ENCODE results near the gene LIAS.
"Not testable (repeated sequence)": the region's sequence is repeated elsewhere in the genome, so short reads cannot be mapped to it uniquely, and the experiment has no call there.

LIAS gene

DNA sequence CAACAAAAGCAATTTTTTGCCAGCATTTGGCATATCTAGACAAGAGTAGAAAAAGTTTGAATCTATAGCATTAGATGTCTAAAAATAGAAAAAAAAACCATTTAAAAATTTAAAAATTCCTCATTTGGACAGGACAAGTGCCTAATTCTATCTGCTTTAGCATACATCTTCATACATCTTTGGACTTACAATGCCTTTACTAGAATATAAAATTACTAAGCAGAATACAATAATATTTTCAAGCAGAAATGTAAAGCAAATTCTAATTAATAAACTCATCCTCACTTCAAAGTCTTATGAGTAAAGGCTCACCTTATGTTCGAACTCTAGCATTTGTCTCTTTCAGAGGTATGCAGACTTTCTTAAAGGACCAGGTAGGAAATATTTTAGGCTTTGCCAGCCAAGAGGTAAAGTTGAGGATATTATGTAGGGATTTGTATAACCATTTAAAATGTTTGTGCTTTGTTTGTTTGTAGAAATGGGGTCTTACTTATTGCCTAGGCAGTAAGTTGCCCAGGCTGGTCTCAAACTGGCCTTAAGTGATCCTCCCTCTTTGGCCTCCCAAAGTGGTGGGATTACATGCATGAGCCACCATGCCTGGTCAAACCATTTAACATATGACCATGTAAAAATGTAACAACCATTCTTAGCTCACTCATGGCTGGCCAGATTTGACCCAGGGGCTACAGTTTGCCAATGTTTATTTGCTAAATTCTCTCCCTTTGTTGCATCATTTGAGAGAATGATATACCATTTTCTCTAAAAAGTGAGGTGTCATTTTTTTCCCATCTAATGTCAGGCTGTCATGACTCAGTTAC, 39.3 kb downstream of the LIAS start:
- no peak for DNase-seq (ENCODE audit: low spot score)

DNA sequence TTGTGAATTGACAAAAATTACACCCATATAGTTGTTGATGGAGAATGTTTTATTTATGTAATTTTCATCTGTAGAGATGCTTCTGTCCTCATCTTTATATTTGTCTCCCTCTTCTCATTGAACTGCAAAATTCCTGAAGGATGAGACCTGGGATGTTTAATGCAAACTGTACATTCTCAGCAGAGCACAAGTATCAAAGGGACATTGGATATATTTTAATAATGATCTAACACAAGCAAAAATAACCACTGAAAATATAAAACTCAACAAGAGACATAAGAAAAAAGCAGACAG, 39.8 kb downstream of the LIAS start:
- no peak for DNase-seq (ENCODE audit: low spot score)

GRCh38 chr4:39502019-39502663, 43.3 kb downstream of the LIAS start:
- peak; percentile 61 for DNase-seq (ENCODE audit: low spot score)

- not testable (repeated sequence) for DNase-seq (ENCODE audit: low spot score)
Observed at GRCh38 chr4:39502664-39503035, 43.8 kb downstream of the LIAS start.

DNA sequence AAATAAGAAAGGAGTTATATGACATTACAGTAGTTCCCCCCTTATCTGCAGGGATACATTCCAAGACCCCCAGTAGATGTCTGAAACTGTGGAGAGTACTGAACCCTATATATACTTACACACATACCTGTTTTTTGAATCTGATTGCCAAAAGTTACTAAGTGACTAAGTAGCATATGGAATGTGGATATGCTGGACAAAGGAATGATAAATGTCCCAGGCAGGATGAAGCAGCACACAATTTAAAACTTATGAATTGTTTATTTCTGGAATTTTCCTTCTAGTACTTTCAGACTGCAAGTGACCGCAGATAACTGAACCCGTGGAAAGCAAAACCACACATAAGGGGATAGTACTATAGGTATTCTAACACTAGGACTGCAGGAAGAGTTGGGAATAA, 45.7 kb downstream of the LIAS start:
- no peak for DNase-seq (ENCODE audit: low spot score)

DNA sequence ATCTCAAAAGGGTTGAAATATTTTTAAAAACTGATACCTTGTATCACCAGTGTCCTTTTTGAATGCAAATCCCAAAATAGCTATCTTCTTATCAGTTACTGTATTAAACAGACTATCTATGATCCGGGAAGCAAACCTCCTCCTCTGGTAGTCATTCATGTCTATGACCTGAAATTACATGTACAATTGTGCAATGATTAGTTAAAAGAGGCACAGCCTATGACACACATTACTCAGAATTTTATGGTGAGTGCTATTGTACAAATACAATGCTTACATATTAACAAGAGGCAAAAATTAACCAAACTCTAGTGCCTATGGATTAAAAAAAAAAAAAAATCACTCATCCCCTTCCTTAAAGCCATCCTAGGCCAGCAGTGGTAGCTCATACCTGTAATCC, 46.7 kb downstream of the LIAS start:
- no peak for DNase-seq (ENCODE audit: low spot score)

- DNase-seq (ENCODE audit: low spot score), result no peak
Observed at GRCh38 chr4:39510348-39510929, 51.6 kb downstream of the LIAS start.

DNA sequence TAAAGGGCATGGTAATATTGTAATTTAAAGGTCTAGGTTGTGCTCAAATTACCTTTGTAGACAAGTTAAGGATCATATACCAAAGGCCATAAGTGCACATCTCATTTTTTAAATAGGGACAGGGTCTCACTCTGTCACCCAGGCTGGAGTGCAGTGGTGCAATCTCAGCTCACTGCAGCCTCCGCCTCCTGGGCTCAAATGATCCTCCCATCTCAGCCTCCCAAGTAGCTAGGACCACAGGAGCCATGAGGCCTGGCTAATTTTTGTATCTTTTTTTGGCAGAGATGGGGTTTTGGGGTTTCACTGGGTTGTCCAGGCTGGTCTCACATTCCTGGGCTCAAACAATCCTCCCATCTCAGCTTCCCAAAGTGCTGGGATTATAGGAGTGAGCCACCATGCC, 55.4 kb downstream of the LIAS start:
- DNase-seq (ENCODE audit: low spot score), result not testable (repeated sequence)

- no peak for DNase-seq (ENCODE audit: low spot score)
Observed at GRCh38 chr4:39514888-39515401, 56.1 kb downstream of the LIAS start.

GRCh38 chr4:39515669-39516401, 57.0 kb downstream of the LIAS start:
- DNase-seq (ENCODE audit: low spot score), result not testable (repeated sequence)

DNA sequence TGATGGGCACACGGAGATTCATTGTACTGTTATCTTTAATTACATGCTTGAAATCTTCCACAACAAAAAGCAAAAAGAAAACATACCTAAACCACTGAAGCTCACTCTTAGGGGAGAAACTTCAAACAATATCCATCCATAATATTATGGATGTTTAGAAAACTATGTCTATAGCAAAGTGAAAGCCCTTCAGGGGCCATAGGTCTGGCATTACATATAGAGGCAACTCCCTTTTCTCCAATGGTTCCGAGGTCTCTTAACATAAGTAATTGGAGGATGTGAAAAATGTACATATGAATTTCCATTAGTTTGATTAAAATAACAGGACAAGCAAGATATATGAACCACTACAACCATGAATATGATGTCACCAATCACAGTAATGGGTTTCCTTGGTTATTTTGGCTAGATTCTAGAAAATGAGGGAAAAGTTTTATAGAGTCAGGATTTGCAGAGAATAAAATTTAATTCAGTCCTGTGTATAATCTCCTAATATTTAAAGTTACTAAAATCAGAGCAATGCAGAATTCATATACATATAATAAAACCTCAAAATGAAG, 57.6 kb downstream of the LIAS start:
- DNase-seq (ENCODE audit: low spot score), result no peak

GRCh38 chr4:39518484-39518883, 59.6 kb downstream of the LIAS start:
- DNase-seq (ENCODE audit: low spot score), result no peak

DNA sequence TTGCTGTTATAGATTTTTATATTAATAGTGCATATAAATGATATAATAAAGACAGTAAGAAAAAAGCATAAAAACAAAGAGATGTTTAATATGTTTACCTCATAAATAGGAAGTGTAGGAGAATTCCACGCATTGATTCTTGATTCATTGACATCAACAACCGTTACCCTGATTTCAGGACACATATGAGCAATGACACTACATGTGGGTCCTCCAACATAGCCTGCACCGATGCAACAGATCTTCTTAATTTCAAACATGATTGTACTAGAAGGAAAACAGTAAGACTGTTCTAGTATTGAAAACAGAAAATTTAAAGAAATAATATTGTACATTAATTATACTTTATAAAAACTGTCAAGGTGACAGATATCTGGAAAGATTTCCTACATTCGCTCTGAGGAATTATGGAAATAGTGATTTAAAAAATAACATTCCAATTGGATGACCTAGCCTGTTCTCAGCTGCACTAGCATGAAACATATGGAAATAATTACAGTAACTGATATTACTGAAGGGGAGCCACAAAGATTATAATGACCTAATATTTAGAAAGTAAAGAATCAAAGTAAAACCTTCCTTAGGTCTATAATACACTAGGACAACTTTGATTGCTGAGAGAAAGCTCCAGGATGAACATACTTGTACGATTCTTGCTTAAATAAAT, 62.5 kb downstream of the LIAS start:
- DNase-seq (ENCODE audit: low spot score), result peak; percentile 53

DNA sequence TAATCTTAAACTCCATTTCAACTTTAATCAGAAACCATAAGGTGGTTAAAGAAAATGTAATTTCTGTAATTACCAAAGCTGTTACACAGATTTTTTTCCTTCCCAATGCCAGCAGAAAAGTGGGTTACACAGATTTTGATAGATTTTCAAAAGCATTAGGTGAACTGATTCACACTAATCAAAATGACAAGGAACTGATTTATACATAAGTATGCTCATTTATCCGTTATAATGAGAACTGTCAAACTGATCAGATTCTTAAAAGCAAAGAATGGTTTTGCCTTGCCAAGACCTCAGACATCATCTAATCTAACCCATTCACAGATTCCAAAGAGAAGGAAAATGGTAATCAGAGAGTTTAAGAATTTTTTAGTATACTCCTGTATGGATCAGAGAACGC, 63.2 kb downstream of the LIAS start:
- no peak for DNase-seq (ENCODE audit: low spot score)

DNA sequence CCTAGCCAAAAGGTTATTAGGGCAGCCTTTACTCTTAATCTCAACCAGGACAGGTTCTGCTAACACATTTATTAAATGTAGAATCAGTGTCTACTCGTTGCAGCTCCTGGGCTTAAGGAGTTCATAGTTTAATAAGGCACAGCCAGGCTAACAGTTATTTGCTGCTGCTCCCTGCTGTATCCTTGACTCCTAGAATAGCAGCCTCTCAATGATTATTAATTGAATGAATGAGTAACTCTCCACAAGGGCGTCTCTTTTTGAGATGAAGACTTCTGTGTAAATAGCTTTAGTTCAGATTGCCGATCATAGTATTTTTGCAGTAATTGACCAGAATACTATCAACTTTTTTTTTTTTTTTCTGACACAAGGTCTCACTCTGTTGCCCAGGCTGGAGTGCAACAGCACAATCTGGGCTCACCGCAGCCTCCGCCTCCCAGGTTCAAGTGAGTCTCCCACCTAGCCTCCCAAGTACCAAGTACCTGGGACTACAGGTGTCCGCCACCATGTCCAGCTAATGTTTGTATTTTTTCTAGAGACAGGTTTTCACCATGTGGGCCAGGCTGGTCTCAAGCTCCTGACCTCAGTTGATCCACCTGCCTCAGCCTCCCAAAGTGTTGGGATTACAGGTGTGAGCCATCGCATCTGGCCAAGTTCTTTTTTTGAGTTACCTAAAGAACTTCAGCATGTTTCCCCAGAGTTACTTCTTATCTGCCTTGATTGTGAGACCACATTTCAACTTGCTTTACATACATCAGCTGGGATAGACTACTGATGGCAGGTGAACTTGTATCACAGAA, 65.5 kb downstream of the LIAS start:
- DNase-seq (ENCODE audit: low spot score), result no peak

DNA sequence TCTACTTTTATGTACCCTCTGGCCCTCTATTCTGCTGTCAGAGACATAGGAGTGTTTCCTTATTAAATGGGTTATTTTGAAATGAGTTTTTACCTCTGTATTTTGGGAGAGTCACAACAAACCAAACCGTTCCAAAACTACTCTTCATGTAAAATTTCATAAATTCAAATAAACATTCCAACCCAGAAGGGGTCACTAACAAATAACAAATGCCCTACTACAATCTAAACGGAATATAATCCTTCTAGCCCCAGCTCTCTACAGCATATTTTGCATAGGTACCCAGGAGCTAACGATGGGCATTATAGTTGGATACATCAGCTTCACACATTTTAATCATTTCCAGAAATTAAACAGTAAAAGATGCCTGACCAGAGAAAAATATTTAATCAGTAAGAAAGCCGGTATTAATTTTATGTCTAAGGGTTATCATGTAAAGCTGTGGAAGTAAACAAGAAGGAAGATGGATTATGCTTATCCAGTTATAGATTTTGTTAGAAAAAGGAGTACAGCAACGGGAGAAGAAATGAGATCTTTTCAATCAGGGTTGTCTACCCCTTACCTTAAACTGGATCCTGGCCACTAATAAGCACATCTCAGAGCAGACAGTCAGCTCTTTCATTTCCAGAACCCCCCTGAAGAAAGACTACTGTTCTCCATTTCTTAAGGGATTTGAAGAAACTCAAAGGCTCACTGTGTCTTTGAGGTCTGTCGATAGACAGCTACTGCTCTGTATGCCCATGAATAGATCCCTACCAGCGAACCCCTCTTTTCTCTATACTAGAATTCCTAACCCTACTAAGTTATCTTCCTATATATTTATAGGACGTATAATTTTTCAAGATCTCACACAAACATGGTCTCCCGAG, 67.2 kb downstream of the LIAS start:
- DNase-seq (ENCODE audit: low spot score), result no peak

DNA sequence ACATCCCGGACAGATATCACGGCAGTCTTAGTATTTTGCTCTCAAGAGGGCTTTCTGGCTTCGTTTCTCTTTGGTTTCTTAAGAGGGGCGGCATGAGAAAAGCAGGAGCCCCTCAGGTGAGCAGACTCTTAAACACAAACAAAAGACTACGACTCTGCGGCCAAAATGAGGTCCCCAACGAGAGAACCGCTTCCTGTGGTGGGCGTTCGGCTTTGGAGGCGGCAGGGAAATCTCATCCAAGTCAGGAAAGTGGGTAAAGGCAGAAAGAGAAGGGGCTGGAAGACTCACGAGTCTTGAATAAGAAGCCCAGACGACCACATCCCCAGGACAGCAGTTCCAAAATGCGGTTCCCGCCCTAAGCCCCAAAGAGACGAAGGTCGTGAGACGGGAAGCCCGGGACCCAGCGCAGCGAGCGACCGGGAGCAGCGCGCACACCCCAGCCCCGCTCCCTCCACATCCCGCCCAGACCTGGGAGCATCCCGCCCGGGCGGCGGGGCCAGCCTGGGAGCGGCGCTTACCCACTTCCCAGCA, 68.0 kb downstream of the LIAS start:
- peak; percentile 20 for DNase-seq (ENCODE audit: low spot score)

- DNase-seq (ENCODE audit: low spot score), result peak; percentile 98
Observed at GRCh38 chr4:39527296-39528060, 68.6 kb downstream of the LIAS start, which contains the start of gene UGDH. TSS of gene UGDH (minus strand) at chr4:39527439. CDS start at chr4:39521512, 5,927 bp downstream.

DNA sequence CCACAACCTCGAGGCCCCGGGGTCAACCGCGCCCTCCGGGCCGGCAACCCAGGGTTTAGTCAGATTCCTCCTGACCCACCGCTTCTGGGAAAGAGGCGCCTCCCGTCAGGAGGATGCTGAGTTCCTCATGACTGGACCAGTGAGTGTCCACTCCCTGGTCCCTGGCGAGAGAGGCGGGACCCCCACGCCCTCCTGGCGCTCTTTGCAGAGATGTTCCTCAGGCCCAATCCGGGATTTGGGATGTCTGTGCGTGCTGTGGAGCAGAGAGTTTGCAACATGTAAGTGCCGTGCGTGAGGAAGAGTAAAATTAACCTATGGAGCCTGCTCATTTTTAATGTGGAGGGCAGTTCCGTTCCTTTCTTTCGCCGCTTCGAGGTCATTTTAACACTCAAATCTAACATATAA, 69.2 kb downstream of the LIAS start:
- DNase-seq (ENCODE audit: low spot score), result peak; percentile 86

All from AG08396 (cell line).